Body of pancreas (tissue), 4 donors: ENCODE results near the gene PTPRH. TPM values are rescaled to one million over a fixed set of nuclear protein-coding genes. Genes with fewer than 3 reads are reported as not detected.

ENCODE experiments used
- ATAC-seq: fragments of 150-250 bp; one replicate; pipeline ENCODE4 v1.9.1; 2016
- DNase-seq, 4 donors: peaks; one replicate each; pipeline ENCODE4 v3.0.0-alpha.2; 2019
- H3K27ac ChIP-seq, 4 donors: fragments of 200-600 bp; sonication (generic); 1 replicate in 3 of 4; 2 replicates in 1 of 4; pipeline versions ENCODE4 v1.5.1 to v1.6.1; 2016 to 2019; ENCODE audit warnings: mild to moderate bottlenecking in 1 of 4, mixed read lengths in 1 of 4, moderate library complexity in 1 of 4
- H3K27me3 ChIP-seq, 2 donors: fragments of 200-600 bp; sonication (generic); one replicate each; pipeline ENCODE4 v1.6.0; 2016; ENCODE audit warnings: mild to moderate bottlenecking in 1 of 2
- H3K36me3 ChIP-seq, 2 donors: fragments of 200-600 bp; sonication (generic); replicated peaks in 1 of 2; 2 replicates each; pipeline ENCODE4 v1.5.1; 2016; ENCODE audit warnings: low read depth in 2 of 2; ENCODE audit not compliant: insufficient read depth in 1 of 2
- H3K4me1 ChIP-seq: fragments of 200-600 bp; sonication (generic); one replicate; pipeline ENCODE4 v1.6.0; 2016
- H3K4me3 ChIP-seq, 2 donors: fragments of 200-600 bp; sonication (generic); 1 replicate in 1 of 2; 2 replicates in 1 of 2; pipeline ENCODE4 v1.5.1; 2016 to 2019
- H3K9me3 ChIP-seq, 3 donors: fragments of 200-600 bp; sonication (generic); 1 replicate in 2 of 3; 2 replicates in 1 of 3; pipeline ENCODE4 v1.5.1; 2016
- POLR2A ChIP-seq, 3 donors: fragments of 450-650 bp; IDR thresholded peaks; one replicate each; pipeline ENCODE4 v1.6.1; 2016; ENCODE audit warnings: antibody characterized with exemption in 3 of 3, mild to moderate bottlenecking in 2 of 3
- WGBS, 2 donors: methylation state at CpG; one replicate each; pipeline ENCODE4 v1.1.5; 2017; 5-methylcytosine and 5-hydroxymethylcytosine counted together
- intact Hi-C: fragments of 100-400 bp; cut with DNase I; formaldehyde crosslinking; loops from one replicate; pipeline ENCODE4 v1.15.1; 2023
- total RNA-seq, 2 donors: library from RNA; depleted of rRNA; stranded (reverse); fragments of >200 nt; gene quantifications; one replicate each; pipeline ENCODE4 v1.1.0, GENCODE V29; 2016
- TF ChIP-seq, protein P1 (sequence below), 7 experiments: fragments of 450-650 bp in 4 of 7; fragments of 200-600 bp in 3 of 7; sonication (generic) in 3 of 7; IDR thresholded peaks; one replicate each; pipeline ENCODE4 v1.5.1; 2016 to 2019; ENCODE audit warnings: antibody characterized with exemption in 7 of 7

The PTPRH gene
- total RNA-seq, 2 donors from 2014 or later = 14.8 to 15.8 TPM

- 87 to 91% methylated on average over 12 of the region's 12 CpGs for WGBS, 2 donors
- no peaks in the 10 kb centered on the region for H3K4me1 ChIP-seq
- H3K9me3 ChIP-seq = no peaks in the 10 kb centered on the region
- peak in 1 of 4 donors; percentile 2 for DNase-seq
- no peak for ATAC-seq
- intact Hi-C loops = no loop called here
- no peak overlapping the region for H3K27ac ChIP-seq
- peaks cover 28 to 39% of the 10 kb centered on the region in 2 donors for H3K36me3 ChIP-seq
- H3K27me3 ChIP-seq = no peaks in the 10 kb centered on the region
- no peak for TF ChIP-seq POLR2A (IDR thresholded peaks at IDR 0.05)
- TF ChIP-seq, protein P1, sequence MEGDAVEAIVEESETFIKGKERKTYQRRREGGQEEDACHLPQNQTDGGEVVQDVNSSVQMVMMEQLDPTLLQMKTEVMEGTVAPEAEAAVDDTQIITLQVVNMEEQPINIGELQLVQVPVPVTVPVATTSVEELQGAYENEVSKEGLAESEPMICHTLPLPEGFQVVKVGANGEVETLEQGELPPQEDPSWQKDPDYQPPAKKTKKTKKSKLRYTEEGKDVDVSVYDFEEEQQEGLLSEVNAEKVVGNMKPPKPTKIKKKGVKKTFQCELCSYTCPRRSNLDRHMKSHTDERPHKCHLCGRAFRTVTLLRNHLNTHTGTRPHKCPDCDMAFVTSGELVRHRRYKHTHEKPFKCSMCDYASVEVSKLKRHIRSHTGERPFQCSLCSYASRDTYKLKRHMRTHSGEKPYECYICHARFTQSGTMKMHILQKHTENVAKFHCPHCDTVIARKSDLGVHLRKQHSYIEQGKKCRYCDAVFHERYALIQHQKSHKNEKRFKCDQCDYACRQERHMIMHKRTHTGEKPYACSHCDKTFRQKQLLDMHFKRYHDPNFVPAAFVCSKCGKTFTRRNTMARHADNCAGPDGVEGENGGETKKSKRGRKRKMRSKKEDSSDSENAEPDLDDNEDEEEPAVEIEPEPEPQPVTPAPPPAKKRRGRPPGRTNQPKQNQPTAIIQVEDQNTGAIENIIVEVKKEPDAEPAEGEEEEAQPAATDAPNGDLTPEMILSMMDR (IDR thresholded peaks at IDR 0.05) = no peak
- no peak overlapping the region for H3K4me3 ChIP-seq
These were observed 34.8 kb upstream of the PTPRH start for GRCh38 chr19:55244004-55244680.

DNA sequence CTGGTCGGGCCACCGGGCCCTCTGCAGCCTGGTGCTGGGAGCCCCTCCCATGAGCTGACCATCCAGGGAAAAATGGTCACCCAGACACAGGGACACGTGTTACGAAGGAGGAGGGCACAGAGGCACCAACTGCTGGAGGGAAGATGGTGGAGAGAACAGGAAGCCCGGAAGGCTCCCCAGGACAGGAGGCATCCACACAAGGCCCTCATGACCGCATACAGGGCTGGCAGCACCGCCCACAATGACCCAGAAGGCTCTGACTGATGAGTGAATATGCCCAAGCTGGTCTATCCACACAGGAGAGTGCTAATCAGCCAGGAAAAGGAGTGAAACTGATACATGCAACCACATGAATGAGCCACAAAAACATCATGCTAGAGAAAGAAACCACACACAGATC, 33.2 kb upstream of the PTPRH start:
- TF ChIP-seq, protein P1 (IDR thresholded peaks at IDR 0.05) = no peak
- no peak for TF ChIP-seq POLR2A (IDR thresholded peaks at IDR 0.05)
- peaks cover 34 to 45% of the 10 kb centered on the region in 2 donors for H3K36me3 ChIP-seq
- intact Hi-C loops = no loop called here
- DNase-seq = no peak
- no peak for ATAC-seq
- H3K9me3 ChIP-seq = no peaks in the 10 kb centered on the region
- H3K27me3 ChIP-seq = no peaks in the 10 kb centered on the region
- WGBS, 2 donors = 69 to 88% methylated on average over 7 of the region's 7 CpGs
- H3K4me1 ChIP-seq = no peaks in the 10 kb centered on the region
- no peak overlapping the region for H3K27ac ChIP-seq
- no peak overlapping the region for H3K4me3 ChIP-seq

- DNase-seq (no peak), ATAC-seq (no peak)
- Histone ChIP-seq H3K27me3 (no peaks in the 10 kb centered on the region), H3K4me3 (no peak overlapping the region), H3K36me3 (peaks cover 34 to 49% of the 10 kb centered on the region in 2 donors), H3K27ac (no peak overlapping the region), H3K4me1 (no peaks in the 10 kb centered on the region), H3K9me3 (no peaks in the 10 kb centered on the region)
- TF ChIP-seq, protein P1 (IDR thresholded peaks at IDR 0.05) = no peak
- no peak for TF ChIP-seq POLR2A (IDR thresholded peaks at IDR 0.05)
- WGBS, 2 donors = 88 to 94% methylated on average over 14 to 16 of the region's 16 CpGs
- intact Hi-C loops = no loop called here
These were observed 32.7 kb upstream of the PTPRH start for GRCh38 chr19:55241935-55242464.

GRCh38 chr19:55241143-55241934, 32.0 kb upstream of the PTPRH start:
- no peaks in the 10 kb centered on the region for H3K9me3 ChIP-seq
- H3K4me1 ChIP-seq = no peaks in the 10 kb centered on the region
- intact Hi-C loops = no loop called here
- H3K36me3 ChIP-seq = peaks cover 36 to 51% of the 10 kb centered on the region in 2 donors
- no peak for ATAC-seq
- no peaks in the 10 kb centered on the region for H3K27me3 ChIP-seq
- H3K27ac ChIP-seq = no peak overlapping the region
- TF ChIP-seq, protein P1 (IDR thresholded peaks at IDR 0.05) = no peak
- no peak for TF ChIP-seq POLR2A (IDR thresholded peaks at IDR 0.05)
- 91 to 97% methylated on average over 15 to 37 of the region's 37 CpGs for WGBS, 2 donors
- no peak overlapping the region for H3K4me3 ChIP-seq
- no peak for DNase-seq
